DMS114 treated with DMSO at 0.1 percent for 48 hours (cell line): Measurements from ENCODE around the gene IREB2.
"Not testable (repeated sequence)": the region's sequence is repeated elsewhere in the genome, so short reads cannot be mapped to it uniquely, and the experiment has no call there.

ENCODE experiments used
- DNase-seq: peaks from one replicate; lab custom pipeline; 2025; ENCODE audit not compliant: unreplicated experiment; lab: John Stamatoyannopoulos, UW

IREB2 gene

GRCh38 chr15:78432664-78433063, 5.4 kb upstream of the IREB2 start:
- no peak for DNase-seq

GRCh38 chr15:78434134-78434533, 3.9 kb upstream of the IREB2 start:
- DNase-seq: no peak

GRCh38 chr15:78434711-78435110, 3.3 kb upstream of the IREB2 start:
- DNase-seq: not testable (repeated sequence)

DNA sequence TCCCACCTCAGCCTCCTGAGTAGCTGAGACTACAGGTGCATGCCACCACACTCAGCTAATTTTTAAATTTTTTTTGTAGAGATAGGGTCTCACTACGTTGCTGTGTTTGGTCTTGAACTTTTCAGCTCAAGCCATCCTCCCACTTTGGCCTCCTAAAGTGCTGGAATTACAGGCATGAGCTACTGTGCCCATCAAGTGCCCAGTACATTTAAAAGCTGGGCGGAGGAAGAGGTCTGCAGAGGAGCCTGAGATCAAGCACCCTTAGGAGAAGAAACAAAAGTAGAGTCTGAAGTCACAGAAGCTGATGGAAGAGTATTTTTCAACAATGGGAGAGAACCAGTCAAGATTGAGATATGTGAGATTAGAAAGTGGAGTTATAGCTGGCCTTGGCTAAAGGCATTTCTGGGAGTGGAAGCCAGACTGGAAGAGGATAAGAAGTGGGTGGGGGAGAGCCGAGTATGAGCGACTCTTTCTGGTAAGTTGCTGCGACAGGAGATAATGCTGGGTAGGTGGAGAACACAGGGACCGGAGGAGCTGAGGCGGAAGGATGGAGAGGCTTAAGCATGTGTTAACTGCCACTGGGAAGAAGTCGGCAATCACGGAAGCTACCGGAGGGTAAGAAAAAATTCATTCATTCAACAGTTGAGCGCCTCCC, 782 bp upstream of the IREB2 start:
- DNase-seq: peak; percentile 56

DNA sequence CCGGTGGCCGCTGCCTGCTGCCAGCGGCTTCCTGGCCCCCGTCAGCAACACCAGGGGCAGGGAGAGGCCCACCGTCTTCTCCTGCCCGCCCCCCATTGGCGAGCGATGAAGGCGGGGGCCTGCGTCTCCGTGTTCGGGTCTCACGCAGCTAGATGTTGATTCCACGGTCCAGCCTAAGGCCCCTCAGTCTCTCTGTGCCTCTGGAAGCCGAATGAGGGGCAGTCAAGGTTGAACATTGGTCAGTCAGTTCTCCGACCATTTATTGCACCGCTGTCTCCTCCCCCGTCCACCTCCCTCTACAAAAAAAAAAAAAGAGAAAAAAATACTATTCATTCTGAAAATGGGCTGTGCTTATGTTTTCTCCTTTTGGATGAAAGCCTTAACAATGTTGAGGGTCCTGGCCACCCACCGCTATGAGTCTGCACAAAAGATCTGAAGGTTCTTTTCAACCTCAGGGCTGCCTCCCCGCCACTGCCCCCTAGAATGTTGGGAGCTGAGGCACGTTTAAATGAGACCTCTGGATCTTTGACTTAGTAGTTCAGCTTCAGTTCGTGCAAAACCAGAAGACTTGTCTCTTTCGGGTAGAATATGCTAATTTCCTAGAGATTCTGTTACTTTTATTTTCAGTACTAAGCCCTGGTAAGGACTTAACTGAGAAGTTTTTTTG, 736 bp downstream of the IREB2 start:
- DNase-seq: peak; percentile 40

GRCh38 chr15:78440375-78441373, 2.7 kb downstream of the IREB2 start:
- DNase-seq: no peak

DNA sequence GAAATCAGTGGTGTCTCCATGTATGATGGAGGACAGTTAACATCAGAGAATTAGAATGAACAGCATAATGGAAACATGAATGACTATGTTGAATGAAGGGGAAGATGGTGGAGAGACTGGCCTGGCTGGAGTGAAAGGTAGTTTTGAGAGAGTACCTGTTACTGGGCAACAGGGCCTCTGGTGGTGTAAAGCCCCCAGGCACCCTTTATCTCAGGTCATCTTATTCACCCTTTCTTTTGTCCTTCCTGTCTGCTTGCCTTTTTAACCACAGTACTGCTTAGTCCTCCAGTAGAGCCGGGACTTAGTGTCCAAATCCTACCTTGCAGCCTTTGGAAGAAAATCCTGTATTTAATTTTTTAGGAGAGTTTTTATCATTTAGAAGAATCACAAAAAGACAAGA, 6.2 kb downstream of the IREB2 start:
- no peak for DNase-seq

- DNase-seq: no peak
Measured at GRCh38 chr15:78445875-78446274, 7.9 kb downstream of the IREB2 start.

DNA sequence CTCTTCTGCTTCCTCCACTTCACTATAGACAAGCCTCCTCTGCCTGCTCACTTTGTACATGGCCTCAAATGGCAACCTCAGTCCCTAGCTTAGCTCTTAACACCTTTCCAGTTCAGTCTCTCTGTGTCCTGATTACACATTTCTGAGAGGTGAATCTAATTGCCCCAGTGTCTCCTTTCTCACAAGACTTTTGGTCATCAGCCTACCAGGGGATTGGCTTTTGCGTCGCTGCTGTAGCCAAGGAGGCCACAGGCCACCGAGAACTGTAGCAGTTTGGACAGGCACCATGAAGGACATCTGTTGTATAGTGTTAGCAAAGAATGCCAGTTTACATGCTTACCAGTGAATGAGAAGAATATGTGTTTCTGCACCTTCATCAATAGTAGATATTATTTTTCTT, 8.5 kb downstream of the IREB2 start:
- no peak for DNase-seq

- no peak for DNase-seq
Measured at GRCh38 chr15:78448441-78449219, 10.6 kb downstream of the IREB2 start.

DNA sequence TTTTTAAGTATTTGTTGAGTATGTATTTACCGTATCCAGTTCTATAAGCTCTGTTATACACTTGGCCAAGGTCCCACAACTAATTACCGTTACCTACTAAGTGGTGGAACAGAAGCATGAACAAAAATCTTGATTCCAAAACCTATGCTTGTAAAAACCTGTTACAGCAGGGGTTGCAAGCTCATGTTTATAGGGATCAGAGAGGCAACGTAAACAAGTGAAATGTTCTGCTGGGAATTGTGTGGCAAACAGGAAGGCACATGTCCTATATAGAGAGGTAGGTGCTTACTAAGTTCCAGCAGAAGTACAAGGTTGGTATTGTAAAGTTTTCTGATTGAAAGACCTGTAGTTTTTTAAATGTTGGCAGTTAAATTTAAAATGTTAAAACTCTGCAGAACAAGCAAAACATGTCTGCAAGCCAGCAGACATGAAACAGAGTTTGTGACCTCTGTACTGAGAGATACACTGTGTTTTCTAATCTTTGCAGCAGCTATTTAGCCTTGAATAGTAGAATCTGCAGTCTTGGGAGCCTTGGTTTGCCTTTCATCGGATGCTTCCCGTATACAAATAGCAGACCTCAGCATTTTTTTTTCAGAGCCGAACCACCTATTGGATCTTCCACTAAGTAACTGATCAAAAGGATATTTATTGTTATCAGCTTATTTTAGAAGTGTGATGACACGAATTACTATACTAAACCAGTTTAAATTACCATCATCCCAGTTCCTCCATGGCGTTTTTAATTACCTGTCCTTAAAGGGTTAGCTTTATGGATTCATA, 11.4 kb downstream of the IREB2 start:
- DNase-seq: no peak

GRCh38 chr15:78450285-78450858, 12.4 kb downstream of the IREB2 start:
- DNase-seq: no peak

DNA sequence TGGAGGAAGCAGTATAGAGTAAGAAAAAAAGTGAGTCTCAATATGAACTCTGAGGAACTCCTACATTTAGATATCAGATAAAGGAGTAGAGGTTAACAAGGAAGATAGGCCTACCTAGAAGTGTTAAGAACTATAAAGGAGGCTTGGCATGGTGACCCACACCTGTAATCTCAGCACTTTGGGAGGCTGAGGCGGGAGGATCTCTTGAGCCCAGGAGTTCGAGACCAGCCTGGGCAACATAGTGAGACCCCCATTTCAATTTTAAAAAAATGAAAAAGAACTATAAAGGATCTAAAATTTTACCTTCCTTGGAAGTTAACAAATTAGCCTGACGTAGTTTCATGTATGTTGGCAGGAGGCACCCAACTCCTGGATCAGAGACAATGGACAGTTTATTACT, 14.5 kb downstream of the IREB2 start:
- DNase-seq: no peak

- DNase-seq: no peak
Measured at GRCh38 chr15:78453447-78453846, 15.4 kb downstream of the IREB2 start.

- no peak for DNase-seq
Measured at GRCh38 chr15:78454992-78455391, 17.0 kb downstream of the IREB2 start.

DNA sequence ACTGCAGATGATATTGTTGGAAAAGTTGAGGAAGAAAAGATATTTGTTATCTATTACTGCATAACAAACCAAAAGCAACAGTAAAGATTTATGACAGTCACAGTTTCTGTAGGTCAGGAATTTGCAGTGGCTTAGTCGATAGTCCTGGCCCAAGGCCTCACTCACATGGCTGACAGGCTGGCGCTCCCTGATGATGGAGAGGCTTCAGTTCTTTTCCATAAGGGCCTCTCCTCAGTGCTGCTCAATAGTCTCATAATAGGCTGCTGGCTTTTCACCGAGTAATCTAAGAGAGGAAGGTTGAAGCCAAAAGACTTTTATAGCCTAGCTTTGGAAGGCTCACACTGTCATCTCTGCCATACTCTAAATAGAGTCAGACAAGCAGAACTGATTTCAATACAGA, 17.7 kb downstream of the IREB2 start:
- DNase-seq: no peak

DNA sequence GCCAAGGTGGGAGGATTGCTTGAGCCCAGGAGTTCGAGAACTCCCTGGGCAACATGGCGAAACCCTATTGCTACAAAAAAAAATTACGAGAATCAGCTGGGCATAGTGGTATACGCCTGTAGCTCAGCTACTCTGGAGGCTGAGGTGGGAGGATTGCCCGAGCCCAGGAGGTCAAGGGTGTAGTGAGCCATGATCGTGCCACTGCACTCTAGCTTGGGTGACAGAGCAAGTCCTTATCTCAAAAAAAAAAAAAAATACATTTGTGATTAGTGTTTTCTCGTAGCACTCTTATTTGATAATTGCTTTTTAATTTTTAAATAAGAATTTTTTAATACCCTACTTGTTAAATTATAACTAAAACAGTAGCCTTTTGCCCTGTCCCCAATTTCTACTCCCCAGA, 18.4 kb downstream of the IREB2 start:
- no peak for DNase-seq

GRCh38 chr15:78457101-78457500, 19.1 kb downstream of the IREB2 start:
- DNase-seq: peak; percentile 22

DNA sequence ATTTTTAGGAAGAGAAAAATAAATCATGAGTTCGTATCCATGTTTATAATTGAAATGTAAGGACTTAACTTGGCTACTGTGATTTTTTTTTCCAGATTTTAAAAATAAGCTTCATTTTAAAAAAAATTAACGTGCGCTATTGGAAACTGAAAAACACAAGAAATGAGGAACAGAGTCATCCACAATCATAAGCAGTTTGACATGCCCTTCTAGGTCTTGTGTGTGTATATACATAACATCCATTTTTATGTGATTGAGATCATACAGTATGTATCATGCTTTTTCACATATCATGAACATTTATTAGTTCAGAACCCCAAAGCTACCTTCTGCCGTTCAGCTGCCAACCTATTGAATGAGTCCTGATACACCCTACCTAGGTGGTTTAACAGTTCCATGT, 22.7 kb downstream of the IREB2 start:
- DNase-seq: no peak
